NCI-H2196 (cell line): ENCODE results near the gene ELAVL2.

ENCODE experiments used
- DNase-seq: peaks from one replicate; lab custom pipeline; 2025; ENCODE audit not compliant: unreplicated experiment; lab: John Stamatoyannopoulos, UW

ELAVL2 gene

DNA sequence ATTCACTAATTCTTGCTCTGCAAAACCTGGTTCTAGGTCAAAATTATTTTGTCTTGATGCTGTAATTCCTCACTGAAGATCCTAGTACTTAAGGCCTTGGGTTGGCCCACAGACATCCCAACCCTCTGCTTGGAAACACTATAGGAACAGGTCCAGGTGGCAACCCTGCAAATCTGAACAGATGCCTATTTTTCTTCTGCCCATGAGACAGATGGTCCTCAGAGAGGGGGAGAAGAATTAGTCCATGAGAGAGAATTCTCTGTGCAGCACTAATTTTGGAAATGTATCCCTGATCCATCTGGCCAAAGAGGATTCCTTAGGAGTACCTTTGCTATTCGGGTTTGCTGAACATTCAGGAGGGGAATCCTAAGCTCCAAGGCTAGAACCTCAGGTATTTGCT is 156.3 kb downstream of the ELAVL2 start:
- DNase-seq = no peak

GRCh38 chr9:23665635-23666034 is 160.4 kb downstream of the ELAVL2 start:
- DNase-seq = no peak

DNA sequence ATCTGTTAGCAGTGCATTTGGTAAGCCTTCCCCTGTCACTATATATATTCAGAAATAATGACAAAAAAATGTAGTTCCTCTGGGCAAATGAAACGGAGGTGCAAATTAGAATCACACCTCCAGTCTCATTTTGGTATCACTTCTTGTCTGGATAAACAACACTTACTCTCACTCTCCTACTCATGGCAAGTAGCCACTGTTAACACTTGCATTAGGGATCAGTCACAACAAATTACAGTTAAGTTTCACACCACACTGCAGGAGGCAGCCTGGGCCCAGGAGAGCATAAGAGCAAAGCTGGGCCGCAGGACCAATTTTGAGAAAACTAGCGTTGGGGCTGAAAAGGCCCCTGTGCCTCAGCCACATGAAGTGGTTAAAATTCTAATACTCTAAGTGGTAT is 161.0 kb downstream of the ELAVL2 start:
- DNase-seq = no peak

- no peak for DNase-seq
These were observed 162.1 kb downstream of the ELAVL2 start for GRCh38 chr9:23663946-23664345.

DNA sequence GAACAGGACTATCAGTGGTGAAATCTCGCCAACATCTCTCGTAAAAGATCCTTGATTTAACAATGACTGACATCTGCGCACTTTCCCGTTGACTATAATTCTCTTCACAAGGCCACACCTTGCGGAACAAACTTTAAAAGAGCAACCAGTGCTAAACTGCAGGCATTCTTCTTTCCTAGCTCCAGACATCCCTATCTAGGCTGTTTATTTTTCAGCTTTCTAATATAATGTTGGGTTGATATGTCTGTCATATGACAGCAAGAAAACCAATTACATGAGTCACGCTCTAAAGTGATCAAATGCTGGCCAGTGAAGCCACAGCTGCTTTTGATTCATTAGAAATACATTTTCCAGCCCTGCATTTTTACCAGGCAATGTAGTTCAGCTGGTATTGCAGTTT is 162.5 kb downstream of the ELAVL2 start:
- no peak for DNase-seq

DNA sequence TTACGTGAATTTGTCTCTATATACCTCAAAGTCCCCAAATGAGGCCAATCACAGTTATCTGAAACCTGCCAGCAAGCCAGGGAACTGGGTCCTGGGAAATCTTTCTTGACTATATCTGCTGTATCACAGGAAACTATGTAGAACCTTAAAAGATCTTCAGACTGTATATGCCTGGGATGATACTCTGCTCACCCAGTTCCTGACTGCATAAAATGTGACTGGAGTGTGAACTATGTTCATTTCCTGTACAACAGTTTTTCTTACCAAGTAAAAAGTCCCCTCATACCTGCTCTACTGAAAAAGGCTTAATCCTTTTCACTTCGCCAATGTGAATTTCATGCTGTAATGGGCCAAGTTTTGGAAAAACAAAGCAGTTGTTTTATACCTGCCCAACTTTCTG is 162.9 kb downstream of the ELAVL2 start:
- DNase-seq = no peak

DNA sequence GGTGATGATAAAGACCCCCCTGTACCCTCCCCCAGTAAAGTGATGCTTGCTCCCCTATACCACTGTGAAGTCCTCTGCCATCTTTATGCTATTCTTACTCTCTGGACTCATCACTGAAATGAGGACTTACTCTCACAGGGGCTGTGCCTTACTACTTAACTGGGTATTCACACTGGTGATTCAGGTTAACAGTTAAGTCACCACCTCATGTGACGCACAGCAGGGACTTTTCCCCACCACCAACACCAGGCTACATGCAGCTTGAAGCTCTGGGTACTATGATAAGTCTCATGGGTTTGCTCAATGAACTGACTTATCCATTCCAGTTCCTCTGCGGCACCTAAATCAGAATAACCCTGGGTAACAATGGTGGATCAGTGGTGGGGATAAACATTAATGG is 163.7 kb downstream of the ELAVL2 start:
- DNase-seq = no peak

- no peak for DNase-seq
These were observed 166.6 kb downstream of the ELAVL2 start for GRCh38 chr9:23659346-23660006.

DNA sequence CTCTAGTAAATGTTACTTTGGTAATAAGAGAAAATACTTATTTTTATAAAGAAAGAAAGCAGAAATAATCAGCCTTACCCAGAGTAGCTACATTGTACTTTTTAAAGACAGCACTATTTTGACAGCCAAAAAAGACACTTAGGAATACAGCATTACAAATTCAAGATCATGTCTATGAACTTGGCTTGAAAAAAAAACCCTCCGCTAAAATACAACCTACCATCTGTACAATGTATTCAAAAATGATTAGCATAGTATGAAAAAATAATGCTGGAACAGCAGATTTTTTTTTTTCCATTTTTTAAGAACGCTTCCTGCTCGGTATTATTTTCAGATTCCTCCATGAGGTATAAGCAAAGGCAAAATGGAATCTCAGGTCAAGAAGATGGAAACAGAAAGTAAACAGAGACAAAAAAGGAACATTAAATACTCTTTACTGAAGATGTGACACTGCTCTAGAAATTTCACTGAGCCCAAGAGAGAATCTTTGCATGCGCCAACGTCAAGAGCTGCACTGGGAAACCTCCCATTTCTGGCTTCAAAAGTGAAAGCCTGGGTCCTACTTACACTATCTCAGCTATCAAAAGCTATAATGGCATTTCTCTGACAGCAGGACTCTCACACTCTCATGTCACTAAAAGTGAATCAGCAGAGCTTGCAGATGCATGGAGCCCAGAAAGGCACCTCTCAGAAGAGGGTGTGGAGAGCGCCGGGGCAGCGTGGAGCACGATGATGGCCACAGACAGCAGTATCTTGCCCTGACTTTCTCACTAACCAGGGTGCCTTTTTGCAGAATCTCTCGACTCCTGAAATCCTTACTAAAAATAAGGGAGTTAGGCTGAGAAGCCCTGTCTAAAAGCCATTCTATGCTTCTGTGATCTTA is 167.4 kb downstream of the ELAVL2 start:
- no peak for DNase-seq

DNA sequence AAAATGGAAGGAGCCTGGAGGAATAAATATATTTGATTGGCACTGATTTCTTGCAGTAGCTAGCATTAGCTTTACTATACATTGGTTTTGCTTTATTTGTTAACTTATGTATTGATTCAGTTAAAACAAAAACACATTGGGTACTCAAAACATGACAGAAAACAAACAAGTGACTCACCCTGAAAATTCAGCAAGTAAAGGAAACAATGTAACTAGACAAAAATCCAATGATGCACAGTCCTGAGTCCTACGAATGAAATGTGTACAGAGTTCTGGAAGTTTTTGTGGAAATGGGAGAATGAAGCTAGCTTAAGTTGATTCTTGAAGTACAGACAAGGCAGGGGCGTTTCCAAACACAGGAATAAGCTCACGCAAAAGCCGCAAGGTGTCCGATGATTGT is 175.0 kb downstream of the ELAVL2 start:
- no peak for DNase-seq

- DNase-seq = no peak
These were observed 177.4 kb downstream of the ELAVL2 start for GRCh38 chr9:23648651-23649050.

DNA sequence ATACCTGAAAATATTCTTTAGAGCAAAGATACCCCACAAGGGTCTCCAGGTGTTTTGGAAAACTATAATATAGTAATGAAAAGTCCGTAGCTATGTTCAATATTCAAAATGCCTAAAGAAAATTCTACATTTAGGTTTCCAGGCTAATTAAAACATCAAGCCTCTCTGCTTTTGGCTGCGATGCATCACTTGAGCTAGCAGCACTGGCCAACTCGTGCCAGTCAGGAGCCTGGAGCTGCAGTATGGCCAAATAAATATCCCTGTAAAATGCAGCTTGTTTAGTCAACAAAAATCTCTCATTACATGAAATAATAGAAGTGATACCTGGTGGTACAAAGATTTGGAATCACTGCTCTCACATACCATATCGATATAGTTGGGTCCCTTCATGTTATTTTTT is 181.1 kb downstream of the ELAVL2 start:
- DNase-seq = no peak

GRCh38 chr9:23644326-23644725 is 181.7 kb downstream of the ELAVL2 start:
- no peak for DNase-seq

GRCh38 chr9:23643656-23644258 is 182.3 kb downstream of the ELAVL2 start:
- DNase-seq = no peak
